HEK293T (cell line): ENCODE data around the gene LHX4.

Experiments used
- BHLHE40 ChIP-seq: fragments of 450-650 bp; IDR thresholded peaks from 2 replicates; pipeline ENCODE4 v1.6.1; 2016; ENCODE audit warnings: mild to moderate bottlenecking, moderate library complexity, borderline replicate concordance
- ELF4 ChIP-seq: fragments of 450-650 bp; IDR thresholded peaks from 2 replicates; pipeline ENCODE4 v1.6.1; 2017; ENCODE audit warnings: antibody characterized with exemption
- HDGF ChIP-seq: fragments of 450-650 bp; IDR thresholded peaks from 2 replicates; pipeline ENCODE4 v1.6.1; 2017; ENCODE audit warnings: antibody characterized with exemption, borderline replicate concordance
- L3MBTL2 ChIP-seq: fragments of 450-650 bp; conservative IDR thresholded peaks from 2 replicates; pipeline ENCODE4 v1.6.1; 2016; ENCODE audit warnings: mild to moderate bottlenecking
- SP1 ChIP-seq: fragments of 450-650 bp; IDR thresholded peaks from 2 replicates; pipeline ENCODE4 v1.6.1; 2017
- SUZ12 ChIP-seq: fragments of 450-650 bp; IDR thresholded peaks from 2 replicates; pipeline ENCODE4 v1.6.1; 2016; ENCODE audit warnings: mild to moderate bottlenecking
- TF ChIP-seq, protein P1 (sequence below): fragments of 450-650 bp; IDR thresholded peaks from 2 replicates; pipeline ENCODE4 v1.6.1; 2016

DNA sequence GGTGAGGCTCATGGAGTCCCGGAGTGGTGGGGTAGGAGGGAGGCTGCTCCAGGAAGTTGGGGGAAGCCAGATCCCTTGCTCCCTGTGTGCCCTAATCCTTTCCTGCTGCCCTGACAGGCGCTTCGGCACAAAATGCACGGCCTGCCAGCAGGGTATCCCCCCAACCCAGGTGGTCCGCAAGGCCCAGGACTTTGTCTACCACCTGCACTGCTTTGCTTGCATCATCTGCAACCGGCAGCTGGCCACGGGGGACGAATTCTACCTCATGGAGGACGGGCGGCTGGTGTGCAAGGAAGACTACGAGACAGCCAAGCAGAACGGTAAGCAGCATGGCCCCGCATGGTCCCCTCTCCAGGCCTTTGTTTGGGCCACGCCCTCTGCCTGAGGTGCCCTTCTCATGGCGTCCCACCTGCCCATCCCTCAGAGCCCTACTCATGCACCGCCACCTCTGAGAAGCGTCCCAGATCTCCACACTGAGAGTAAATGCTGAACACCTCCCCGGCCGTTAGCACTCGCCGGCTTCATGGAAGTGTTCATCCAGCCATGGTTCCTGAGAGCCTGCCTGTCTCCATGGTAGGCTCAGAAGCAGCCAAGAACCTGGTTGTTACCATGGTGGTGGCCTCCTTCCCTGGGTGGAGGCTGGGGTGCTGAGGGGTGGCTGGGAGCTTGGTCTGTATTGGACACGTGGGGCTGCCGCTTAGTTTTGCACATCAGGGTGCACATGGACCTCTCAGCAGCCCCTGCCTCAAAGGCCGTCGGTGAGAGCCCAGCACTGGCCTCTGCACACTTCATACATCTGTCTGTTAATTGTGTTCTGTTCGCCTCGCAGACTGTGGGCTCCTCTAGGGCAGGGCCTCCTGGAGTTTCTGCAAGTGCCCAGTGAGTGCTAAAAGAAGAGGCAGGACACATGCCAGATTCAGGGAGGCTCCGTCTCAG lies 36.5 kb downstream of the LHX4 start:
- TF ChIP-seq L3MBTL2 (no peak), SUZ12 (no peak), BHLHE40 (no peak), SP1 (no peak), HDGF (no peak), ELF4 (no peak)
- TF ChIP-seq, protein P1, sequence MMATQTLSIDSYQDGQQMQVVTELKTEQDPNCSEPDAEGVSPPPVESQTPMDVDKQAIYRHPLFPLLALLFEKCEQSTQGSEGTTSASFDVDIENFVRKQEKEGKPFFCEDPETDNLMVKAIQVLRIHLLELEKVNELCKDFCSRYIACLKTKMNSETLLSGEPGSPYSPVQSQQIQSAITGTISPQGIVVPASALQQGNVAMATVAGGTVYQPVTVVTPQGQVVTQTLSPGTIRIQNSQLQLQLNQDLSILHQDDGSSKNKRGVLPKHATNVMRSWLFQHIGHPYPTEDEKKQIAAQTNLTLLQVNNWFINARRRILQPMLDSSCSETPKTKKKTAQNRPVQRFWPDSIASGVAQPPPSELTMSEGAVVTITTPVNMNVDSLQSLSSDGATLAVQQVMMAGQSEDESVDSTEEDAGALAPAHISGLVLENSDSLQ = no peak
